Uterus (tissue), 2 donors: ENCODE results near the gene RPL36.

Source experiments
- POLR2A ChIP-seq, 2 donors: fragments of 450-650 bp; IDR thresholded peaks; one replicate each; pipeline ENCODE4 v1.6.1; 2016; ENCODE audit warnings: antibody characterized with exemption in 2 of 2, mild to moderate bottlenecking in 1 of 2, moderate library complexity in 1 of 2
- TF ChIP-seq, protein P1 (sequence below), 4 experiments: fragments of 200-600 bp in 2 of 4; fragments of 450-650 bp in 2 of 4; sonication (generic) in 2 of 4; IDR thresholded peaks; one replicate each; pipeline ENCODE4 v1.5.1; 2016 to 2019; ENCODE audit warnings: antibody characterized with exemption in 4 of 4, mild to moderate bottlenecking in 2 of 4, moderate library complexity in 1 of 4

DNA sequence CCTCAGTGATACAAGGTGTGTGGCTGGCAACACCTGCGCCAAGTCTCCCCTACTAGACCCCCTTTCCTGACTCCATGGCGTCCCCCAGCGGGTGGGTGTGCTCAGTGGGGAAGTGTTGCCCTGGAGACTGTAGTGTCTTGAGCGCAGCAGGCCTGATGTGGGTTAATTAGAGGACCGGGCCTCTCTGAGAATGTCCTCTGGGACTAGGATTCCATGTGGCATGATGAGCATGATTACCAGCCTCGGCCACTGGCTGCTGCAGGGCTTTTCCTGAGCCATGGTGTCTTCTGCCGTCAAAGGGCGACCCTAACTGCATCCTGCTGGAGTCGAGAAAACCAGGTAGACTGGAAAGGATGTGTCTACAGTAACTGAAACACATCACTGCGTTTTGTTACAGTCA lies 37.8 kb upstream of the RPL36 start:
- TF ChIP-seq, protein P1, sequence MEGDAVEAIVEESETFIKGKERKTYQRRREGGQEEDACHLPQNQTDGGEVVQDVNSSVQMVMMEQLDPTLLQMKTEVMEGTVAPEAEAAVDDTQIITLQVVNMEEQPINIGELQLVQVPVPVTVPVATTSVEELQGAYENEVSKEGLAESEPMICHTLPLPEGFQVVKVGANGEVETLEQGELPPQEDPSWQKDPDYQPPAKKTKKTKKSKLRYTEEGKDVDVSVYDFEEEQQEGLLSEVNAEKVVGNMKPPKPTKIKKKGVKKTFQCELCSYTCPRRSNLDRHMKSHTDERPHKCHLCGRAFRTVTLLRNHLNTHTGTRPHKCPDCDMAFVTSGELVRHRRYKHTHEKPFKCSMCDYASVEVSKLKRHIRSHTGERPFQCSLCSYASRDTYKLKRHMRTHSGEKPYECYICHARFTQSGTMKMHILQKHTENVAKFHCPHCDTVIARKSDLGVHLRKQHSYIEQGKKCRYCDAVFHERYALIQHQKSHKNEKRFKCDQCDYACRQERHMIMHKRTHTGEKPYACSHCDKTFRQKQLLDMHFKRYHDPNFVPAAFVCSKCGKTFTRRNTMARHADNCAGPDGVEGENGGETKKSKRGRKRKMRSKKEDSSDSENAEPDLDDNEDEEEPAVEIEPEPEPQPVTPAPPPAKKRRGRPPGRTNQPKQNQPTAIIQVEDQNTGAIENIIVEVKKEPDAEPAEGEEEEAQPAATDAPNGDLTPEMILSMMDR (IDR thresholded peaks at IDR 0.05): no peak
- TF ChIP-seq POLR2A (IDR thresholded peaks at IDR 0.05): no peak
